Mammary epithelial cell (primary cell): Measurements from ENCODE around the gene ONECUT3.

ENCODE experiments used
- CTCF ChIP-seq, 2 donors: IDR thresholded peaks in 1 of 2; conservative IDR thresholded peaks in 1 of 2; 2 replicates each; pipeline ENCODE4 v1.5.1; 2011 to 2012; ENCODE audit warnings: inconsistent platforms in 2 of 2, low read length in 2 of 2, mild to moderate bottlenecking in 2 of 2, control low read depth in 1 of 2, low read depth in 1 of 2; ENCODE audit not compliant: insufficient read depth in 1 of 2; ENCODE audit errors: extremely low read depth in 1 of 2
- EZH2 ChIP-seq: IDR thresholded peaks from 2 replicates; pipeline ENCODE4 v1.6.1; 2012; ENCODE audit warnings: low read length, inconsistent platforms, borderline replicate concordance

DNA sequence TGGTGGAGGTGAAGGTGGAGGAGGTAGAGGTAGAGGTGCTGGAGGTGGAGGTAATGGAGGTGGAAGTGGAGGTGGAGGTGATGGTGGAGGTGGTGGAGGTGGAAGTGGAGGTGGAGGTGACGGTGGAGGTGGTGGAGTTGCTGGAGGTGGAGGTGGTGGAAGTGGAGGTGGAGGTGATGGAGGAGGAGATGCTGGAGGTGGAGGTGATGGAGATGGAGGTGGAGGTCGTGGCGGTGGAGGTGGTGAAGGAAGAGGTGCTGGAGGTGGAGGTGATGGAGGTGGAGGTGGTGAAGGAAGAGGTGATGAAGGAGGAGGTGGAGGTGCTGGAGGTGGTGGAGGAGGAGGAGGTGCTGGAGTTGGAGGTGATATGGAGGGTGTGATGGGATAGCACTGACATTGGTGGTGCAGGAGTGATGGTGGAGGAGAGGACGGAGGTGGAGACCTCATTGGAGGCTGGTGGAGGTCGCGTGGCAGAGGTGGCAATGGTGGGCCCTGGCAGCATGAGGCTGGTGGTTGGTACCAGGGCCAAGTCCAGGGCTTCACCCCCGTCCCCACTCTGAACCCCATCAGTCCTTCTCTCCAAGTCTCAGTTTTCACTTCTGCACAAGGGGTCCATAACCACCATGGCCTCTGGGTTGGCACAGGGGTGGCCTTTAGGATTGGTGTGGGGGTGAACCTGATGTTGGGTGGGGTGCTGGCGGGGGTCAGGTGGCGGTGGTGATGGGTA is 15.8 kb downstream of the ONECUT3 start:
- TF ChIP-seq CTCF (conservative IDR thresholded peaks at IDR 0.05 in 1 of 2, IDR thresholded peaks at IDR 0.05 in 1 of 2; ENCODE audit: extremely low read depth in 1 of 2, insufficient read depth in 1 of 2, low read depth in 1 of 2, low read length in 2 of 2) (no peak), EZH2 (no peak)
